Activated CD4-positive, CD25-positive, alpha-beta regulatory T cell treated with anti-CD3 and anti-CD28 coated beads, Interleukin-2, amount 50 U/mL, for 16 hours (primary cell): ENCODE measurements around the gene ARL17B.
A peak's percentile ranks its signal among the peaks of the same experiment; 100 is the strongest.
"Not testable (repeated sequence)": the region's sequence is repeated elsewhere in the genome, so short reads cannot be mapped to it uniquely, and the experiment has no call there.

Source experiments
- DNase-seq: peaks from one replicate; pipeline ENCODE4 v3.0.0-alpha.2; 2020; ENCODE audit warnings: low read depth, low spot score

Gene ARL17B

DNA sequence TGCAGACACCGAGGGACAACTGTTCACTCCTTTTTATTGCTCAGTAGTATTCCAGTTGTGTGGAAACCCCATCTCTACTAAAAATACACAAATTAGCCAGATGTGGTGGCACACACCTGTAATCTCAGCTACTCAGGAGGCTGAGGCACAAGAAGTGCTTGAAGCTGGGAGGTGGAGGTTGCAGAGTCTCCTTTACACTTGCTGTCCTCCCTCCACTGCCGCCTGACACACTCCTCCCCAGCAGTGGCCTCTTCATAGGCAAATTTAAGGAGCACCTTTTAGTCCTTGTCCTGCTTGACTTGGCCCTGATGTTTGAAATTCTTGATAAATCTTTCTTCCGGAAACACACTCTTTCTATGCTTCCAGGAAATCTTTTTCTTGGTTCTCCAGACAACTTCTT lies 112.4 kb downstream of the ARL17B start:
- DNase-seq, result not testable (repeated sequence)

GRCh38 chr17:46244949-46245768 lies 116.4 kb downstream of the ARL17B start:
- not testable (repeated sequence) for DNase-seq

DNA sequence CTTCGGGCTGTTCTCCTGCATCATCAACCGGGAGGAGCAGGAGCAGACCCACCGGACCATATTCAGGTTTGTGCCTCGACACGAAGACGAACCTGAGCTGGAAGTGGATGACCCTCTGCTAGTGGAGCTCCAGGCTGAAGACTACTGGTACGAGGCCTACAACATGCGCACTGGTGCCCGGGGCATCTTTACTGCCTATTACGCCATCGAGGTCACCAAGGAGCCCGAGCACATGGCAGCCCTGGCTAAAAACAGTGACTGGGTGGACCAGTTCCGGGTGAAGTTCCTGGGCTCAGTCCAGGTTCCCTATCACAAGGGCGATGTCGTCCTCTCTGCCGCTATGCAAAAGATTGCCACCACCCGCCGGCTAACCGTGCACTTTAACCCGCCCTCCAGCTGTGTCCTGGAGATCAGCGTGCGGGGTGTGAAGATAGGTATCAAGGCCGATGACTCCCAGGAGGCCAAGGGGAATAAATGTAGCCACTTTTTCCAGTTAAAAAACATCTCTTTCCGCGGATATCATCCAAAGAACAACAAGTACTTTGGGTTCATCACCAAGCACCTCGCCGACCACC lies 117.1 kb downstream of the ARL17B start:
- not testable (repeated sequence) for DNase-seq

- DNase-seq, result not testable (repeated sequence)
These were observed 117.6 kb downstream of the ARL17B start for GRCh38 chr17:46243928-46244327.

DNA sequence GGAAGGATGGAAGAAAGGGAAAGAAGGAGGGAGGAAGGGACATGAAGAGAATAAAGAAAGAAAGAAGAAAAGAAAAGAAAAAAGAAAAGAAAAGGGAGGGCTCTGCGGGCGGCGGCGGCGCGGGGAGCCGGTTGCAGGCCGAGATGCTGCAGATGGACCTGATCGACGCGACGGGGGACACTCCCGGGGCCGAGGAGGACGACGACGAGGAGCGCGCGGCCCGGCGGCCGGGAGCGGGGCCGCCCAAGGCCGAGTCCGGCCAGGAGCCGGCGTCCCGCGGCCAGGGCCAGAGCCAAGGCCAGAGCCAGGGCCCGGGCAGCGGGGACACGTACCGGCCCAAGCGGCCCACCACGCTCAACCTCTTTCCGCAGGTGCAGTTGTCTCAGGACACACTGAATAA lies 118.1 kb downstream of the ARL17B start:
- not testable (repeated sequence) for DNase-seq

DNA sequence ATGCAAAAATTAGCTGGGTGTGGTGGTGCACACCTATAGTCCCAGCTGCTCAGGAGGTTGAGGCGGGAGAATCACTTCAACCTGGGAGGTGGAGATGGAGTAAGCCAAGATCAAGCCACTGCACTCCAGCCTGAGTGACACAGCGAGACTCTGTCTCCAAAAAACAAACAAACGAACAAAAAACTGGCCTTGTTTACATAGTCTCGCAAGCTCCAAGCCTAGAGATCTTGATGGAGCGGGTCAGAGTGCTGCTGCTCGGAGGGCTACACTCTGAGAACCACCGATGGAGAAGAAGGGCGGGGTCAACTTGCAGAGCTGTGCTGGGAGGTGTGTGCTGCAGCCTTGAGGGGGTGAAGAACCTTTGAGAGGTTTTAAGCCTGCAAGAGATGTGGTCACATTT lies 130.2 kb downstream of the ARL17B start:
- DNase-seq, result not testable (repeated sequence)

GRCh38 chr17:46225274-46225794 lies 136.2 kb downstream of the ARL17B start:
- DNase-seq, result peak; percentile 93

- DNase-seq, result not testable (repeated sequence)
These were observed 136.7 kb downstream of the ARL17B start for GRCh38 chr17:46224864-46225263.
